HG03066 (cell line): ENCODE measurements around the gene CNOT1.
A peak's percentile ranks its signal among the peaks of the same experiment; 100 is the strongest.

Source experiments
- ATAC-seq: cut with Tn5 transposase; IDR thresholded peaks from one replicate; pipeline ENCODE4 v1.9.1; 2021; ENCODE audit warnings: low read depth; ENCODE audit not compliant: unreplicated experiment

CNOT1 gene

DNA sequence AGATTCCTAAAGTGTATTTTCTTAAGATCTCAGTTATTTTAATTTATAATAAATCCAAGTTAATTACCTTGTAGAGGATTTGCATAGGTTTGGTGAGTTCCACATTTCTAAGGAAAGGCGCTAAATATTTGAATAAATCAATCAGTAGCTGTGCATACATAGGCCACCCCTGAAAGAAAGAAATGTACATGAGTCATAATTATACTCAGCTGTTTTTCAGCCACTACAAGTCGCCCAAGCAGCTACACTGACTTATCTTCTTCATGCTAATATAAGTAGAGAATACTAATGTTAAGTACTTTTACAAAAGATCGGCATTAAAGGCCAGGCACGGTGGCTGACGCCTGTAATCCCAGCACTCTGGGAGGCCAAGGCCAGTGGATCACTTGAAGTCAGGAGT, 99.4 kb downstream of the CNOT1 start:
- no peak for ATAC-seq

DNA sequence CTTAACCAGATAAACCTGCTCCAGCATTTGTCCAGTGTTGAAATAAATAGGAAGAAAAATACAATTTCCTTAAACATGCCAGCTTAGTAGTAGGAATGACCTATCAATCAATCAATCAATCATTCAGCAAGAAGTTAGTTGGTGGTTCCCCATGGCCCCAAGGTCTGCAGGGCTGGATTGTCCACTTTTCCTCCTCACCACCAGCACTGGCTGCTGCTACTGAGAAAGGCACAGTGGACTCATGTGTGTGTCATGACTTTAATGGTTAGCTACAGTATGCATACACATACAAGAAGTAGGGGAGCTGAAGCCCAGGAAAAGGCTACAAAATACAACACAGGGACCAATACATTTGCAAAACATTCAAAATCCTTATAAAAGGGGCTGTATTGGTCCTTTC, 109.9 kb downstream of the CNOT1 start:
- no peak for ATAC-seq

GRCh38 chr16:58518980-58519368, 110.7 kb downstream of the CNOT1 start:
- ATAC-seq: no peak

DNA sequence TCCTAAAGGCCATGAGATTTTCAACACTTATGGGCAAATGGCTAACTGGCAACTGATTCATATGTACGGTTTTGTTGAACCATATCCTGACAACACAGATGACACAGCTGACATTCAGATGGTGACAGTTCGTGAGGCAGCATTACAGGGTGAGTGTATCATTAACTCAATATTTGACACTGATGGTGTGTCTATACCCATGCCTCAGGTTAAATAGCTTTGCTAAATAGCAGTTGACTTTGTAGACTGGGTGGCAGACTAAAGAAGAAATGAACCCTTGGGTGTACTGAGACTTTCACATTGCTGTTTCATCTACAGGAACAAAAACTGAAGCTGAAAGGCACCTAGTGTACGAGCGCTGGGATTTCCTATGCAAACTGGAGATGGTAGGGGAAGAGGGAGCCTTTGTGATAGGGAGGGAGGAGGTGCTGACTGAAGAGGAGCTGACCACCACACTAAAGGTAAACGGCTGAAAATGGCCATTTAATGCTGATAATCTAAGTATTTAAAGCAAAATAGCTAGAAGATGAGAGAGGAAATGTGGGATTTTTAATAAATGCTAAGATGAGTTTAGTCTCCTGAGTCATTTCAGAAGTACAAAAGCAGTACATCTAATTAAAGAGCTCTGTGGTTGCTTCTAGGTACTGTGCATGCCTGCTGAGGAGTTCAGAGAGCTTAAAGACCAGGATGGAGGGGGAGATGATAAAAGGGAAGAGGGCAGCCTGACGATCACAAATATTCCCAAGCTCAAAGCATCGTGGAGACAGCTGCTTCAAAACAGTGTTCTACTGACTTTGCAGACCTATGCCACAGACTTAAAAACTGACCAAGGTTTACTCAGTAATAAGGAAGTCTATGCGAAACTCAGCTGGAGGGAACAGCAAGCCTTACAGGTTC, 111.3 kb downstream of the CNOT1 start:
- peak; percentile 32 for ATAC-seq

DNA sequence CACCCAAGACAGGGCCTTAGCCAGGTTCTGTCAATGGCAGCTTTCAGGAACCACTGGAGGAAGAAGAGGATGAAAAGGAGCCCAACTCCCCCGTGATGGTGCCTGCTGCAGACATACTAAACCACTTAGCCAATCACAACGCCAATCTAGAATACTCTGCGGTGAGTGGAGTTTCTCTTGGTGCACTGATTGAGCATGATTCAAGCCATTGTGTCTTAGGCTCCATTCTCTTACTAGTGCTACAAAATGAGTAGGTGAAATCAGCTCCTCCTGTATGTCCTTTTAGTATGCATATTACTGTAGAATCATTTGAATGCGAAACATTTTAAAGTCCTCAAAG, 112.9 kb downstream of the CNOT1 start:
- ATAC-seq: no peak

DNA sequence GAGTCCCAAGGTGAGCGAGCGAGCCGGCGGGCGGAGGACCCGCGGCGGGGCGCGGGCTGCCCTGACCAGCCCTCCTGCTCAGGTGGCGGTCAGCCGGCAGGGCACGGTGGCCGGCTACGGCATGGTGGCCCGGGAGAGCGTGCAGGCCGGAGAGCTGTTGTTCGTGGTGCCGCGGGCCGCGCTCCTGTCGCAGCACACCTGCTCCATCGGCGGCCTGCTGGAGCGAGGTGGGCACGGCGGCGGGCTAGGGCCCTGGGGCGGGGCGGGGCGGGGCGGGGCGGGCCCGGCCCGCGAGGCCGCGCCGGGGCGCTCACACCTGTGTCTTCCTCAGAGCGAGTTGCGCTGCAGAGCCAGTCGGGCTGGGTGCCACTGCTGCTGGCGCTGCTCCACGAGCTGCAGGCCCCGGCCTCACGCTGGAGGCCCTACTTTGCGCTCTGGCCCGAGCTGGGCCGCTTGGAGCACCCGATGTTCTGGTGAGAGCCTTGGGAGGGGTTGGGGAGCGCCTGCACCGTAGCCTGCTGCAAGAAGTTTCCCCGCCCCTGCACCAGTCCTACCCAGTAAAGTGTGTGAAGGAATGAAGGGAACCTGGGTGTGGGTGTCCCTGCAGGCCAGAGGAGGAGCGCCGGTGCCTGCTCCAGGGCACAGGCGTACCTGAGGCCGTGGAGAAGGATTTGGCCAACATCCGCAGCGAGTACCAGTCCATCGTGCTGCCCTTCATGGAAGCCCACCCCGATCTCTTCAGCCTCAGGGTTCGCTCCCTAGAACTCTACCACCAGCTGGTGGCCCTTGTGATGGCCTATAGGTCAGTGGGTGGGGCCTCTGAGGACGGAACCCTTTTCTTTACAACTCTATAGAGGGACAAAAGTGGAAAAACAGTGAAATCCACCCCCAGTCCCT, 113.5 kb downstream of the CNOT1 start:
- ATAC-seq: peak; percentile 50

DNA sequence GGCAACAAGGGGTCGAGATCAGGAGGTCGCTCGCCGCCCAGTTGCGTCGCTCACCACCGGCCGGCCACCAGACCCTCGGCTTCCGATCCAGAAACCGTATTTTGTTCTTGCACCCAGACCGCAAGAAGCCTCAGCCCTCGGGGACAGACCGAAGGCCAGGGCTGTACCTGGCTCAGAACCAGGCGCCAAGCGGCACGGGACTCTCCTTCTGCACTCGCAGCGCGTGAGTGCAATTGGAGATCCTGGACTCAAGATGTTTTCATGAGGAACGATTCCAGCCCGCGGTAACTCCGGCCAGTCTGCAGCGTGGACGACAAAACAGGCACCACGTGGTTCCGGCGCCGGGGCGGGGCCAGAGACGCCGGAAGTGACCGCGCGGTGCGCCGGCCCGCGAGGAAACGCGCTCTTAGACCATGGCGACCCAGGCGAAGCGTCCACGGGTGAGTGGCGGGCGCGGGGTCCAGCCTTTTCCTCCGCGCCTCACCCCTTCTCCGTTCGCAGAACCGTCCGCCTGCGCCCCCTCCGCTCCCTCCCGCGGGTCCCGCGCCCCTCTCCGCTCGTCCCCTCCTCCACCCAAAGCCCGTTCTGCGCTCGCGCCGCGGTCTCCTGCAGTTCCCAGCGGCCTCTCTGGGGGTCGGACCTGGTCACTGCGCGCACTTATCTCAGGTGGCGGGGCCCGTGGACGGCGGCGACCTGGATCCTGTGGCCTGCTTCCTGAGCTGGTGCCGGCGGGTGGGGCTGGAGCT, 114.3 kb downstream of the CNOT1 start, which contains the start of gene SETD6:
Gene SETD6 (plus strand): TSS at position 393 of the 746 bp plus-strand sequence. CDS start 21 bp downstream, at position 414.
- ATAC-seq: peak; percentile 78

GRCh38 chr16:58513874-58514273, 115.8 kb downstream of the CNOT1 start:
- ATAC-seq: no peak

DNA sequence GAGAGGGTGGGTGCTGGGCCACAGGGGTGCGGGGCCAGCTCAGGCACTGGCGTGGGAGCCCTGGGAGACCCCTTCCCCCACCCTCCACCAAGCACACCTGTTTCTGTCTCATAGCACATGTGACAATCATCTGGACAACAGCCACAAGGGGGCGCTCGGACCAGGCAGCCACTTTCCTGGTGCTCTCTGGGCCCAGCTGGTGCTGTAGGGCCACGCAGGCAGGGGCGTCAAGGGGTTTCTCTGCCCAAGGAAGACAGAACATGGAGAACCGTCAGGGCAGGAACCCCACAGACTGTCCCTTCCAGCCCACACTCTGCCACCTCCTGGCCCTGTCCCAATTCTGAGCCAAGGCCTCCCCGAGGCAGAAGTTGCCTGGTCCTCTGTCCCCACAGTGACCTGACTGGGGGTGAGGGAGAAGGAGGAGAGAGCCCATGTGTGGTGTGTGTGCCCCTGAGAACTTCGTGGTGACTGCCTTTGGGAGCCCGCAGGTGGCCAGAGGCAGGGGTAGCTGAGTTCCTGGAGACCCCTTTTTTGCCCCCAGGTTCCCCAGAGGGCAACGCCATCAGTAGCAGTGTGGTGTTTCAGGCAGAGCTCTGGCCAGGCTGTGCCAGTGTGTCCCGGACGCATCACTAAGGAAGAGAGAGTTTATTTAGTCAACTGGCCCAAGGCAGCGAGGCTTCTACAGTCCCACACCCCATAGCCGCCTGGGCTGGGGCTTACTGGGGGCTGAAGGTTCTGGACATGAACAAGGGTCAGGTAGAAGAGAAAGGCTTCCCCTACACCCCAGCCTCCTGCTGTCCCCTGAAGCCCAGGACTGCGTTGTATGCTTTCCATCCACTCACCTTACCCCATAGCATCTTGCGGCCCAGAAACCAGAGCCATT, 117.5 kb downstream of the CNOT1 start:
- ATAC-seq: no peak

DNA sequence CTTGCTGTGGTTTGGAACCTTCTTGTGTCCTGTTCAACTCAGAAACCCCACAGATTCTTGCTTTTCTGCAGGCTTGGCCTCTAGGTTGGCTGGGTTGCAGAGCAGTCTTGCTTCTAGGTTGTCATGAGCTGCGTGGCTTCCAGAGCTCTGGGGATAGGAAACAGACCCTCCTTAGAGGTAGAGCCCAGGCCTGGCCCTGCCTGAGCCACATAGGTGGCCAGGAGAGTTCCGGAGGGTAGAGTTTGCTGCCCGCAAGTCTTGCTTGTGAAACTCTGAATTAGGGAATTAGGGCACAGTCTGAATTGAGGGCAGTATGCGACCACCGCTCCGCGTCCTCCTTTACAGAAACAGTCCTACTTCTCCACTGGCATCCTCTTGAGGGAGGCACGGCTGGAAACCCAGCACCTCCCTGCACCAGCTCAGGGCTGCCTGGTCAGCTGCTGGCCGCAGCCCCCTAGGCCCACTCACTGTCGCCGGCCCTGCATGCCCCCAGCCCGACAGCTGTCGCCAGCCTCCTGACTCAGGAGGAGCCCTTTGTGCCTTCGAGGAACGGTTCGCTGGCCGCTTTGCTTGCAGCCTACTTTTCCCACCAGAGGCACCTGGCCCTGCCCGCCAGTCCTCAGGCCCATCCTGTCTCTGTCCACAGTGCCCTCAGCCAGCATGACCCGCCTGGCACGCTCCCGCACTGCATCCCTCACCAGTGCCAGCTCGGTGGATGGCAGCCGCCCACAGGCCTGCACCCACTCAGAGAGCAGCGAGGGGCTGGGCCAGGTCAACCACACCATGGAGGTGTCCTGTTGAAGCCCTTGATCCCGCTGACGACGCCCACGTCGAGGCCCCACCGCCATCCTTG, 118.6 kb downstream of the CNOT1 start:
- no peak for ATAC-seq

GRCh38 chr16:58510097-58510775, 119.4 kb downstream of the CNOT1 start:
- no peak for ATAC-seq

DNA sequence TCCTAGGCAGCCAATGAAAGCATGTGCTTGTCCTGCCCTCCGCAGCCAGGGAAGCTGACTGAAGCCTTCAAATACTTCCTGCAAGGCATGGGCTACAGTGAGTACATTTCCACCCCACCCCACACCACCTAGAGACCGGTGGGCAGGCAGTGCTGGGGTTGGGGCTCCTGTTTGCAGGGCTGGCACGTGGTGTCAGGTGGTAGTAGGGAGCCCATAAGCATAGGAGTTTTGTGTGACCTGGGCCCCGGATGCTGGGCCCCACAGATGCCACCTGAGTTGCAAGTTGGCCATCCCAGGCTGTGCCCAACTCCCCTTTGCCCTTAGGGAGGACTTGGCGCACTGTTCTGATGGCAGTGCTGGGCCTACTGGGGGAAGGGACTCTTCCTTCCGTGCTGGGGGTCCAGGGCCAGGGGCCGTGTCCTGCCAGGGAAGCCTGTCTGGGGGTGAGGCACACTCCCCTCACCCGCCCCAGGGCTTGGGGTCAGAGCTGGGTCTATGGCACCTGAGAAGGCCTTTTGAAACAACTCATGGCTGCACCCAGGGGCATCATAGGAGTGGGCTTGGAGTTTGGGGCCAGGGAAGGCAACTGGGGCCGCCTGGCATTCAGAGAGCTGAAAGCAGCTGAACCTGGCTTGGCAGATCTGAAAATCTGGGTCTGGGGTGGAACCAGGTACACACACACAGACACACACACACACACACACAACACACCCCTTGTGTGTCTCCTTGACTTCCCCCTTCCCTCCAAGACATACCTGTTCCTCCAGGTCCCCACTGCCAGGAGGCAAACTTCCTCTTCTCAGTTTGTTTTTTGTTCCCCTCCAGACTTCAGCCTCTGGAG, 120.2 kb downstream of the CNOT1 start:
- no peak for ATAC-seq

DNA sequence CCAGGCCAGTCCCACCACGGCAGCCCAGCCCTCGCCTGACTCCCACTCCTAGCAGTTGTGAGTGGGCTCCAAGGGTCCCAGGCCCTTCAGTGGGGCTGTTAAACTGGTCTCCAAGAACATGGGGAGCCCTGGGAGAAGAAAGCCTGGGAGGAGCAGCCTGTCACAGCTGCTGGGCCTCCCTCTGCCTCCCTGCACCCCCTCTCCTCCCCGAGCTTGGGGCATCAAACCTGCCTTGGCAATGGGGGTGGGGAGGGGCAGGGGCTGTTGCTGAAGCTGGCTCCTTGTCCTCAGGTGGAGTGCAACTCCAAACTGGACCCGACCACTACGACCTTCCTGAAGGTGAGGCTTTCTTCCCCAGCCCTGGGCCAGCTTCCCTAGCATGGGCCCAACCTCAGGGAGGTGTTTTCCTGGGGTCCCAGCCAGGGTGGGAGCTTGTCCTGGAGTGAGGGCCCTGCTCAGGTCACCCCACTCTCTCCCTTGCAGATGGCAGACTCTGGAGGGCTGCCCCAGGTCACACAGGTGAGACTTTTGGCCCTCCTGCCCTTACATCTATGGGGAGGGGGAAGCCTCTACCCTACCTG, 120.9 kb downstream of the CNOT1 start:
- no peak for ATAC-seq

DNA sequence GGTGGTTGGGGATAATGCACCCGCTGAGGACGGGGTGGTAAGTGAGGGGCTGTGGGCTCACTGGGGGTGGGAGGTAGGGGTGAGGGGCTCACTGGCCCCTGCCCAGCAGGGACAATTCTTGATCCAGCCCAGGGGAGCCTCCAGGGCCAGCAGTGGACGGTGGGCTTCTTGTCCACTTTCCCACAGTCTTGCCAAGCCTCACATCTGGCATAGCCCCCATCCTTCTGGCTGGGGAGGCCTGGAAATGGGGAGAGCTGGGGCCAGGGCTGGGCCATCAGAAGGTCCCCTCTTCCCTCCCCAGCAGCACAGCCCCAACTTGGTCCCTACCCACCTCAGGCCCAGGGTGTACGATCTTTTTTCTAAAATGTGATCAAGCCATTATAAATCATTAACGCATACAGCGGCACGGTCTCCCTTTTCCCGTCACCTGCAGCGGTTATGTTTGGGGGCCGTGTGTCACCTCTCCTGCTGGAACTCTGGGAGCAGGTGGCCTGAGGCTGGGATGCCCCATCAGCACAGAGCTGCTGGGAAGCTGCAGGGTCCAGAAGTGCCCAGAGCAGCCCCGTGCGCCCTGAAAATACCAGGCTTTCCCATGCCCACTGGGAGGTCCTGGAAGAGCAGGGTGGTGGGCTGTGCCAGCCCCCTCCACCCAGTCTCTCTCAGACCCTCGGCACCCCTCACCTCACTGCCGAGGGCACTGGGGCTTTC, 121.5 kb downstream of the CNOT1 start:
- ATAC-seq: no peak

- no peak for ATAC-seq
These were observed 122.2 kb downstream of the CNOT1 start for GRCh38 chr16:58507195-58507962.
